GM12878 (cell line): ENCODE results near the gene RAB44. TPM values are rescaled to one million over a fixed set of nuclear protein-coding genes. Genes with fewer than 3 reads are reported as not detected.
A peak's percentile ranks its signal among the peaks of the same experiment; 100 is the strongest.

Experiments used
- CBX3 ChIP-seq: fragments of 200-600 bp; sonication (generic); IDR thresholded peaks from 2 replicates; pipeline ENCODE4 v1.6.1; 2016; ENCODE audit warnings: low read depth, borderline replicate concordance
- CEBPZ ChIP-seq: fragments of 150-350 bp; IDR thresholded peaks from 2 replicates; pipeline ENCODE4 v1.6.1; 2016; ENCODE audit warnings: low read depth, low read length
- EP300 ChIP-seq, 2 experiments: fragments of 150-350 bp in 1 of 2; IDR thresholded peaks; 2 replicates each; pipeline ENCODE4 v1.6.1; 2011 to 2012; ENCODE audit warnings: low read depth in 2 of 2, low read length in 2 of 2, borderline replicate concordance in 1 of 2, improper control_type of control experiment in 1 of 2, inconsistent platforms in 1 of 2; ENCODE audit not compliant: control insufficient read depth in 1 of 2
- IRF5 ChIP-seq: fragments of 450-650 bp; IDR thresholded peaks from 2 replicates; pipeline ENCODE4 v1.6.1; 2017; ENCODE audit warnings: borderline replicate concordance
- LARP7 ChIP-seq: fragments of 450-650 bp; IDR thresholded peaks from 2 replicates; pipeline ENCODE4 v1.6.1; 2017; ENCODE audit warnings: mild to moderate bottlenecking
- MEF2A ChIP-seq: IDR thresholded peaks from 2 replicates; pipeline ENCODE4 v1.6.1; 2011; ENCODE audit warnings: low read depth, mild to moderate bottlenecking, low read length, moderate library complexity; ENCODE audit not compliant: insufficient read depth
- NFYA ChIP-seq: IDR thresholded peaks from 2 replicates; pipeline ENCODE4 v1.6.1; 2011; ENCODE audit warnings: low read depth, mild to moderate bottlenecking, low read length, improper control_type of control experiment, borderline replicate concordance
- RBBP5 ChIP-seq: fragments of 200-600 bp; sonication (generic); conservative IDR thresholded peaks from 2 replicates; pipeline ENCODE4 v1.6.1; 2016
- RELA ChIP-seq: fragments of 450-650 bp; IDR thresholded peaks from 2 replicates; pipeline ENCODE4 v1.8.0; 2014; ENCODE audit warnings: borderline replicate concordance; ENCODE audit not compliant: partially characterized antibody
- SMAD1 ChIP-seq: fragments of 450-650 bp; IDR thresholded peaks from 2 replicates; pipeline ENCODE4 v1.6.1; 2018; ENCODE audit warnings: mild to moderate bottlenecking, low read depth; ENCODE audit not compliant: partially characterized antibody
- USF1 ChIP-seq: IDR thresholded peaks from 2 replicates; pipeline ENCODE4 v1.6.1; 2011; ENCODE audit warnings: borderline replicate concordance, low read depth, mild to moderate bottlenecking, moderate library complexity, mixed read lengths, low read length; ENCODE audit not compliant: insufficient read depth; ENCODE audit errors: extremely low read length
- ZNF592 ChIP-seq: fragments of 450-650 bp; IDR thresholded peaks from 2 replicates; pipeline ENCODE4 v1.6.1; 2017; ENCODE audit warnings: mild to moderate bottlenecking, moderate library complexity
- ZNF687 ChIP-seq: fragments of 450-650 bp; IDR thresholded peaks from 2 replicates; pipeline ENCODE4 v1.6.1; 2017; ENCODE audit warnings: mild to moderate bottlenecking, moderate library complexity
- polyA plus RNA-seq, 11 experiments: library from polyadenylated mRNA; depleted of rRNA in 4 of 11; unstranded in 6 of 11; stranded (reverse) in 5 of 11; fragments of >200 nt; fragmentation: Nextera tagmentation in 4 of 11; fragmentation: Illumina TruSeq in 1 of 11; extraction: Ambion mirVana in 4 of 11; extraction: Trizol in 1 of 11; gene quantifications; 1 replicate in 1 of 11; 2 replicates in 10 of 11; pipeline versions ENCODE4 v1.2.1 to v1.2.3, GENCODE V29; 2011 to 2016; ENCODE audit warnings: inconsistent platforms in 2 of 11, missing spikeins in 2 of 11, low read depth in 1 of 11
- total RNA-seq, 4 experiments: library from RNA; depleted of rRNA in 3 of 4; stranded (reverse); fragments of >200 nt in 3 of 4; fragmentation: Illumina TruSeq in 1 of 4; extraction: Trizol in 1 of 4; gene quantifications; 2 replicates each; pipeline versions ENCODE4 v1.2.1 to v1.2.3, GENCODE V29; 2013 to 2021

Gene RAB44
- total and polyA plus RNA-seq, 10 of the 15 experiments (the other 5 are each of a cell fraction or from before 2014, with no cell fraction given) = 0.01 to 0.08 (median 0.05) TPM; not detected in 2

GRCh38 chr6:36755435-36756348, 58.1 kb downstream of the RAB44 start (continued):
- TF ChIP-seq CEBPZ = no peak
- TF ChIP-seq RELA = peak; percentile 94
- TF ChIP-seq ZNF687 = no peak
- TF ChIP-seq NFYA = no peak
- 0 out of 2 replicates have a peak, but pooled peaks have one; percentile 7 for TF ChIP-seq MEF2A
- peak; percentile 31 to 36; a peak in 1 of 4 replicates for TF ChIP-seq EP300 (IDR thresholded peaks at IDR 0.05; ENCODE audit: borderline replicate concordance in 1 of 2, control insufficient read depth in 1 of 2, low read depth in 2 of 2, low read length in 2 of 2)
- no peak for TF ChIP-seq RBBP5
- no peak for TF ChIP-seq LARP7
- no peak for TF ChIP-seq ZNF592
- TF ChIP-seq IRF5 = no peak
- TF ChIP-seq USF1 = no peak
- no peak for TF ChIP-seq CBX3
- TF ChIP-seq SMAD1 = no peak
